Measurements from ENCODE around the gene NEK2.
"Not testable (repeated sequence)": the region's sequence is repeated elsewhere in the genome, so short reads cannot be mapped to it uniquely, and the experiment has no call there.

NEK2 gene

DNA sequence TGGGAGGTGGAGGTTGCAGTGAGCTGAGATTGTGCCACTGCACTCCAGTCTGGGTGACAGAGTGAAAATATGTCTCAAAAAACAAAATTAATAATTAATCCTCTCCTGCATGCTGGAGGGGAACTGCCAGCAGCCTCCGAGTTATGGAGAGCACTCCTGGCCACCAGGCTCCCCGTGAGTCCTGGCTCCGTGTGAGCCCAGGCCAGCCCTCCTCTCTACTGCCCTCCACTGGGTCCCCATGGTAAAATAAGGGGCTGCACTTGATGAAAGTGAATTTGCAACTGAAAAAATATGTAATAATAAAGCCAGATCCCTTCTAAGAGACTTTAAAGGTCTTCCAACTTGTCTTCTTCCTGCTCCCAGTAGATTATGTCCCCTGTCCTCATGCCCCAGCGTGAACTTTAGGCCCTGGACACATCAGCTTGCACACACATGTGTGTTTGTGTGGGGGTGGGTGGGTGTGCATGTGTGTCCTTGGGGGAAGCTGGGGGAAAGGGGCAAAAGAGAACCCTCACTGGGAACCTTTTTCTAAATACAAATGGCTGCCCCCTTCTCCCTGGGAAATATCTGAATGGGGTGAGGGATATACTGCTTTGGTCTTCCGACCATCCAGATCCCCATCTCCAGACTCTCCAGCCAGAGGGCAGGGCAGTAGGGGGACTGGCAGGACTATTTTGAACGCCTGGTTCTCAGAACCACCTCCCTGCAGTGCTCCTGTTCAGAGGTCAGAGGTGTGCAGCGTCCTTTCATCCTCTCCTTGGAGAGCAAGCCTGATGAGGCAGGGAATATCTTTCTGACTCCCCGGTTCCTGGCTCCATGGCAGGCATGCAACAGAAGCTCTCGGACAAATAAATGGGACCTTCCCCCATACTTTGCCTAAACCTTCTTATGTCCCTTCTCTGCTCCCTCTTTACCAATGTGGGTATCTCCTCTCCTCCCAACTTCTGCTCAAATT, 26.2 kb downstream of the NEK2 start:
- no peak for DNase-seq

DNA sequence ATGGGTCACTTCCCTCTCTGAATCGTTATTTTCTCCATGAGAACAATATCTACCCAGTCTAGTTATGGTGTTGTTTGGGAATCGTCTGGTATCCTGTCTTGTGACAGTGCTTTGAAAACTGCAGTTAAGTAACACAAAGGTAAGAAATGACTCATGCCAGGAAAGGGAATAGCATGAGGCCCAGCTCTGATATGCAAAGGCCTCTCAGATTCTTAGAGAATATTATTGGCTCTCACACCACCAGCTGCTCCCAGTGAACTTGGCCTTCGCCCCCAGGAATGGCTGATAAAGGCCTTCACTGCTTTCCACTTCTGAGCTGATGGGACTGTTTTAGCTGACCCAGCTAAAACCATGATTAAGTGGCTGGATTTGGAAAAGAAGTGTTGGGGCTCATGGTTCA, 27.1 kb downstream of the NEK2 start:
- DNase-seq = no peak

DNA sequence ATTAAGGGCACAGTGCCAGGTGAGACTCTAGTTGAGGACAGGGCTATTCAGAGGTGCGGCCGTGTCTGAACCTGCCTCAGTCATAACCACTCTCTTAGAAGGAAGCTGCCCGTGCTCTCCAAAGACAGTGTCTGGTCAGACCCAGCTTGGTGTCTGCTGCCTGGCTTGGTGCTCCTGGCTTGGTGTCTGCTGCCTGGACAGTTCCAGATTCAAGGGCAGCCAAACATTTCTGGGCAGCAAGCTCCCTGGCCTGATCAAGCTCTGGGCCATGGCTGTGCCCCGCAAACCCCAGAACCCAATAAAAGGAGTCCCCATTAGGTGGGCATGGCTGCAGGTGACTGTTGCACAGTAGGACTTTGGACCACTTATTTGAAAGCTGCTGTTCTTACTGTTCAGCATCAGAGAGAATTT, 27.7 kb downstream of the NEK2 start:
- DNase-seq = no peak

DNA sequence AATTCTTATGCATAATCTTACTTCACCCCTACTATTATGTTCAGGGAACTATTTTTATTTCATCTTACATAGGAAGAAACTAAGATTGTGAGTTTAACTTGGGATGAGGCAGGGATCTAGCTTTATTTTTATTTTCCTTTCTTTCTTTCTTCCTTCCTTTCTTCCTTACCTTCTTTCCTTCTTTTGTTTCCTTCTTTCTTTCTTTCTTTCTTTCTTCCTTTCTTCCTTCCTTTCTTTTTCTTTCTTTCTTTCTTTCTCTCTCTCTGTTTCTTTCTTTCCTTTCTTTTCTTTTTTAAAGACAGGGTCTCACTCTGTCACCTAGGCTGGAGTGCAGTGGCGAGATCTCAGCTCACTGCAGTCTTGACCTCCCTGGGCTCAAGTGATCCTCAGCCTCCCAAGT, 28.9 kb downstream of the NEK2 start:
- no peak for DNase-seq

DNA sequence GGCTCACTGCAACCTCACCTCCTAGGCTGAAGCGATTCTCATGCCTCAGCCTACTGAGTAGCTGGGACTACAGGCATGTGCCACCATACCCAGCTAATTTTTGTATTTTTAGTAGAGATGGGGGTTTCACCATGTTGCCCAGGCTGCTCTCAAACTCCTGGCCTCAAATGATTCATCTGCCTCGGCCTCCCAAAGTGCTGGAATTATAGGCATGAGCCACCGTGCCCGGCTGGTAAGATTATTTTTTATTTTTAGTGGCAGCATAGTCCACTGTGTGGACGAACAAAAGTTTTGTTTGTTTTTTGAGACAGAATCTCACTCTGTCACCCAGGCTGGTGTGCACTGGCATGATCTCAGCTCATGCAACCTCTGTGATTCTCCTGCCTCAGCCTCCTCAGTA, 29.8 kb downstream of the NEK2 start:
- DNase-seq = not testable (repeated sequence)

DNA sequence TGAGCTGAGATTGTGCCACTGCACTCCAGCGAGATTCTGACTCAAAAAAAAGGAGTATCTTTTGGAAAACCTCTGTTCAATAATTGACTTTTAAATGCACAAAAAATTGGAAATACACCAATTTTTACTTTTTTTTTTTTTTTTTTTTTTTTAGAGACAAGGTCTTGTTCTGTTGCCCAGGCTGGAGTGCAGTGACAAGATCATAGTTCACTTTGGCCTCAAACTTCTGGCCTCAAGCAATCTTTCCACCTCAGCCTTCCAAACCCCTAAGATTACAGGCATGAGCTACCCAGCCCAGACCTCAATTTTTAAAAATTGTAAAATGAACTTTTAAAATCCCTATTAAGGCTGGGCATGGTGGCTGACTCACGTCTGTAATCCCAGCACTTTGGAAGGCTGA, 30.8 kb downstream of the NEK2 start:
- no peak for DNase-seq

DNA sequence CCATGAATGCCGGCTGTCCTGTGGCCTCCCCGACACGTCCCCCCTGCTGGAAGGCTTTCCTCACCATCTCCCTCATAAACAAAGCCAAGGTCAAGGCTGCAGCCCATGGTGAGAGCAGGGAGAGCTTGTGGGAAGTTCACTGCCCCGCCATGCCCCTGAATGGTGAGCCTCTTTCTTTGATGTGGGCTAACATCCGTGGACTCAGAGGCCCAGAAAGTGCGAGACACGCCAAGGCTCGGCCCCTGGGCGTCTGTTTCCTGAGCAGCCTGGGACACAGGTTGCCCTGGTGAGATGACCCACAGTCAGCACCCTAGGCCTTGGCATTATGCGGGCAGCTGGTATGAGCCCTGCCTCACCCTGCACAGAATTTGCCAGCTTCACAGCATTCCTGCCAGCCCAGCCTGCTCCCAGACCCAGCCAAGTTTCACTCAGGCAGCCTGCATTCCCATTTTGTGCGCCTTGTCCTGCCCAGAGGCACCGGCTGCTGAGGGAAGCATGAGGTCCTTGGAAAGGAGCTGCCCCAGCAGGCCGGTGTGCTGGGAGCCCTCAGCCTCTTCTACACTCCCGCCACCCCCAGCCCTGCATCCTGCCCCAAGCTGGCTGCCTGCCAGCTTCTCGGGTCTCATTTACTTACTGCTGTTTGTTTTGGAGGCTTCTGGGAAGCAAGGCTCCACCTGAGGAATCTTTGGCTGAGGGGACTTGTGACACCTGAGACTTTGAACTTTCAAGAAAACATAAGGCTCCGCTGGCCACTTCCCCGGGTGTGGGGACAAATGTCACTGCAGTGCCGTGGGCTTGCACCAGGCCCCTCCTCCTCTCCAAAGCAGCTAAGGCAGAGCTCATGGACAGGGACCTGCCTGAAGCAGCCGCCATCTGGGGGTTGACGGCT, 31.9 kb downstream of the NEK2 start:
- no peak for DNase-seq

DNA sequence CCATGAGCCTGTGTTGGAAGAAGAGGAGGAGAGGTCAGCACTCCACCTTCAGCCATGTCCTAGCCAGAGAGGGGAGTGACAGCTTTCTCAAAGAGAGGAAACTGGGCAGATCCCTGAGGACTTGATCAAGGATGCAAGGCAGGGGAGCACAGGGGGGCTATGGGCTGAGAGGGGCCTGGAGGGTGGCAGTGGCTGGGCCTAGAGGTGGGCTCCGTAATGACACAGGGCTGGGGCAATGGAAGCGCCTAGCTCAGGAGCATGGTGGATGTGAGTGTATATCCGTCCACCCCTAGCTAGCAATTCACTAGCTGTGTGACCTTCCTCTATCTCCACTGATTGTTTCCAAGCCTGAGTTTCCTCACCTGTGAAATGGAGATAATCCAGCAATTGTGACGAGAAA, 32.6 kb downstream of the NEK2 start:
- no peak for DNase-seq

DNA sequence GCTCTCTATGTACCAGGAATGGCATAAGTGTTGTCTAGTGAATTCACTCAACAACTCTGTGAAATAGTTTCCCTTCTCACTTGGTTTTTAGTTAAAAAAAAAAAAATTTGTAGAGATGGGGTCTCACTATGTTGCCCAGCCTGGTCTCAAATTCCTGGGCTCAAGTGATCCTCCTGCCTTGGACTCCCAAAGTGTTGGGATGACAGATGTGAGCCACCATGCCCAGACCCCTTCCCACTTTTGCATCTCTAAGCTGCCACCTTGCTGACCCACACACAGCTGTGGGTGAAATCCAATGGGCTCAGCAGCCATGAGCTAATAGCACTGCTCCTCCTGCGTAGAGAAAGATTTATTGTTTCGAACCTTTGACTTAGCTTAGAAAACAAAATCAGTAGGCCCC, 33.5 kb downstream of the NEK2 start:
- no peak for DNase-seq

DNA sequence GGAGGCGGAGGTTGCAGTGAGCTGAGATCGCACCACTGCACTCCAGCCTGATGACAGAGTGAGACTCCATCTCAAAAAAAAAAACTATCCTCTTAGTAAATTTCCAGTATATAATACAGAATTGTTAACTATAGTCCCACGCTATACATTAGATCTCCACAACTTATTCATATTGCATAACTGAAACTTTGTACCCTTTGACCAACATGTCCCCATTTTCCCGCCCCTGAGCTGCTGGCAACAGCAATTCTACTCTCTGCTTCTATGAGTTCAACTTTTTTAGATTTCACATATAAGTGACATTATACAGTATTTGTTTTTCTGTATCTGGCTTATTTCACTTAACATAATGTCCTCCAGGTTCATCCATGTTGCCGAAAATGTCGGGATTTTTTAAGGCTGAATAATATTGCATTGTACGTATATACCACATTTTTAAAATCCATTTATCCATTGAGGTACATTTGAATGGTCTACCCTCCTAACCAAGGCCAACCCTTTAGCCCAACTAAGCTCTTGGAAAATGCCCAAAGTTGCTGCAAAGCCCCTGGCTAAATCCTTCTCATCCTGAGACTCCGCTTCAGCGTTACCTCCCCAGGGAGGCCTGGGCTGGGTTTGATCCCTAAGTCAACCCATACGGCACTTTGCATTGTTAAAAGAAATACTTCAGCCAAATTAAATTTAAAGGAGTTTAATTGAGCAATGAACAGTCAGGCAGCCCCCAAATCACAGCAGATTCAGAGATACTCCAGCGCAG, 34.2 kb downstream of the NEK2 start:
- DNase-seq = no peak

DNA sequence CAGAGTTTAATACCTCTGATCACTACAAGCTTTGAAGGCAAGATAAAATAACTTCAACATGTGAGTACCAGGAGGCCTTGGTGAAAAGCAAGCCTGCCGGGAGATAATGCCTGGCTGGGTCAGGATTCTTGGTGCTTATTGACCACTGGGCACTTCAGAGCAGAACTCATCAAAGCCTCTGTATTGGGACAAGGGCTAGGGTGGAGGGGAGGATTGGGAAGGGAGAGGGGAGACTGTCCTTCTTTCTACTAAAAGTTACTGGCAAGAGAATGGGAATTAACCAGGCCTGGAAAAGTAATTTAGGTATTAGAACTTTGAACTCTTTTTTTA, 35.2 kb downstream of the NEK2 start:
- no peak for DNase-seq

DNA sequence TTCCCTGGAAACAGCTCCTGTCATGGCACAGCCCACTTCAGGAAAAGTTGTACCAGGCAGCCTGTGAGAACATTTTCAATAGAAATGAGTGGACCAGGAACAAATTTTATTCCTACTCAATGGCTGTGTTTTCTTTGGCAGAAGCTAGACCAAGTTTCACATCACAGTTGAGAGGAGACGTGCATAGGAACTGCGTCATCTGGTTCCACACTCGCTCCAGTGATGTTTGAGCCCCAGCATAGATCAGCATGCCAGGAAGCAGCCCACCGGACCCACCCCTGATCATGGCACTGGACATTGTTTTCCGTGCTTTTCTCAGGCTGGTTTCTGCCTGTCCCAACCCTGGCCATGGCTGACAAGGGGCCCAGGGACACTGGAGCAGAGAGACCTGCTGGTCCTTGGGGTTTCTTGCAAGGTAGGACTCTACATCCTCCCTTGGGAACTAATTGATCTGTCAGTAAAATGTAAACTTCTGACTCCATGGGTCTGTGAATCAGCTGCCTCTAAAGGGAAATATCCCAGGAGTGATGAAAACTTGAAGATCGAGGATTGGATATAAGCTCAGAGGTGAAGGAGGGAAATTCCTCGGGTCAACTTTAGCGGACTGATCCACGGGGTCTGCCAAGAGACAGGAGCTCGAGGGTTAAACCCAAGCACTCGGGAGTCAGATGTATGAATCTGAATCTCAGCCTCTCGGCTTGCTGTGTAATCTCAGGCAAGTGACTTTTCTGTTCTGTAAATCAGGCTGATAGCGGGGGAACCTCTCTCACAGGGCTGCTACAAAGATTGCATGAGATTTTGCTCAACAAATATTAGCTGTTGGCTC, 35.7 kb downstream of the NEK2 start:
- no peak for DNase-seq

DNA sequence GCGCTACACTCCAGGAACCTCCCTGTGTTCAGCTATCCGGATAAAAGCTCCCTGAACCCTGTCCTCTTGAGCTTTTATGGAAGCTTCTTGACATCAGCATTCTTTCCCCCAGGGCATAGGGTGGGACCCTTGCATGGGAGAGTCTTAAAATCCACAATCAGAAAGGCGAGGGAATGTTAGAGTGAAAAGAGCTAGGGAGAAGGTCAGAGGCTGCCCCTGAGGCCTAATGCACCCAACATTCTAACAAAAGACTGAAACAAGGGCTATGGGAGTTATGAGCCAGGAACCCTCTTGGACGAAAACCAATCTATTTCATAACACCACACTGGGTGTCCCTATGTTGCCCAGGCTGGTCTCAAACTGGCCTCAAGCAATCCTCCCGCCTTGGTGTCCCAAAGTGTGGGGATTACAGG, 36.7 kb downstream of the NEK2 start:
- no peak for DNase-seq

DNA sequence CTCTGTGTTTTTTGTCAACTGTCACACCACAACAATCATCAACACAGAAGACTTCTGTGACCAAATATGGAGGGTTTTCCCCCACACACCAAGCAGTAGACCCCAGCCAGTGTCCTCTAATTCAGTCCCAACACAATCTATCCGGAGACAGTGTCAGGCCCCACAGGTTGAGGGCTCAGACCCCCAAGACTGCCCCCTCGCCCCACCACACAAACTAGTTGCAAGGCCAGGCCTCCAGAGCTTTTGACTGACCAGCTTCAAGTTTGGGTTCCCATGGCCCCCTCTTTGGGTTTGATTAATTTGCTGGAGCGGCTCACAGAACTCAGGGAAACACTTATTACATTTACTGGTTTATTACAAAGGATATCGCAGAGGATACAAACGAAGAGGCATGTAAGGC, 37.2 kb downstream of the NEK2 start:
- DNase-seq = no peak

DNA sequence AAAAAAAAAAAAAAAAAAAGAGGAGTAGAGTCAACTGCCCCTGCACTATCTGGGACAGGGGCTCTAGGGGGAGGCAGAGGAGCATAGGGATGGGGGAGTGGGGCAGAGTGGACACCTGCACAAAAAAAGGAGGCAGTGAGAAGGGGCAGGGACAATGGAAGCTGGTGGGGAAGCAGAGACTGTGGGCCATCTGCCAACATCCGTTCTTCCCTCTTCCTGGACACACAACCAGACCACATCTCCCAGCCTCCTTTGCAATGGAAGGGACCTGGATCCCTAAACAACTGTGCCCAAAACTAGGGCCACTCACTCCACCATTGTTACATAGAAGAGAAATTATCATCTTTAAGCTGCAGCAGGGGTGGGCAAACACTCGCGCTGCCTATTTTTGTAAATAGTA, 38.4 kb downstream of the NEK2 start:
- no peak for DNase-seq

DNA sequence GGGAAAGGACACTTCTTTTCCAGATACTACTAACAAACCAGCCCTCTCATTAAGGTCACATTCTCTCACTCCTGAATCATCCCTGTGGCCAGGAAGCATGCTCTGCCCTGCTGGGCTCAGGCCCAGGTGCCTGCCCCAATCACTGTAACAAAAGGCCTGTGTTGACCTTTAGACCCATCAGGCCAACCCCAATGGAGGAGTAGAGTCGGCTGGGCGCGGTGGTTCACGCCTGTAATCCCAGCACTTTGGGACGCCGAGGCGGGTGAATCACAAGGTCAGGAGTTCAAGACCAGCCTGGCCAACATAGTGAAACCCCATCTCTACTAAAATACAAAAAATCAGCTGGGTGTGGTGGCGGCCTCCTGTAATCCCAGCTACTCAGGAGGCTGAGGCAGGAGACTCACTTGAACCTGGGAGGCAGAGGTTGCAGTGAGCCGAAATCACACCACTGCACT, 38.8 kb downstream of the NEK2 start:
- not testable (repeated sequence) for DNase-seq

DNA sequence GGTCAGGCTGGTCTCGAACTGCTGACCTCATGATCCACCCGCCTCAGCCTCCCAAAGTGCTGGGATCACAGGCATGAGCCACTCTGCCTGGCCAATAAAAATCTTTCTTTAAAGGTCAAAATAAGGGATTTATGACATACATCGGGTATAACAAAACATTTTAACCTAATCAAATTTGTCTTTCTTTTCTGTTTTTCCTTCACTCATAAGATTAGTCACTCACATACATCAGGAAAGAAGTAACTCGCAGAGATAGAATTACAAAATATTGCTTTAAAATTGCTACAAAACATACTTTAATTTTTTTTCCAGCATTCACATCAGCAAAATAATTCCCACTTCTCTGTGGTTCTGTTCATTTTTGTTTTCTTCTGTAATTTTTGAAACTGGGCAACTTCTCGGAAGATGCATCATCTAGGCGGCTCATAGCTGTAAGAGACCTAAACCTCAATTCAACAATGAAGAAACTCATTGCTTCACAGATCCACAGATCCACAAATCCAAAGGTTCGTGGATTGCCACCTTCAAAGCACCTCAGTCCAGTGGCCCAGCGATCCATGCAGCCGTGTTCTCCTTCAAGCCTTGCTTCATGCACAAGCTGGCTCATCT, 39.7 kb downstream of the NEK2 start:
- DNase-seq = no peak

DNA sequence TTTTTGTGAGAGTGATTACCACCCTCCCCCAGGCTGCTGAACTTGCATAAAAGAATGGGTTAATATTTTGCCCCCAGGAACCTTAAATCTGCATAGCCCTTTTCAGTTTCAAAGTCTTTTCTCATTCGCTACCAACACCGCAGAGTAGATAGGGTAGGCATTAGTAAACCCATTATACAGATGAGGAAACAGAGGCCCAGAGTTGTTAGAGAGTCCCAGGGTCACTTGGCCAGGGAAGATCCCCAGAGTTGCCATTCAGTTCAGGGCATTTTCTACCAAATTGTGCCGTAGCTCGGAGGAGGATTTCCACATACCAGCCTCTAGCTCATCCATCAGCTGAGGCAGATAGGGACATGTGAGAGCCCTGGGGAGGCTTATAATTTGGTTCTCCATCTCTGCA, 40.5 kb downstream of the NEK2 start:
- no peak for DNase-seq

DNA sequence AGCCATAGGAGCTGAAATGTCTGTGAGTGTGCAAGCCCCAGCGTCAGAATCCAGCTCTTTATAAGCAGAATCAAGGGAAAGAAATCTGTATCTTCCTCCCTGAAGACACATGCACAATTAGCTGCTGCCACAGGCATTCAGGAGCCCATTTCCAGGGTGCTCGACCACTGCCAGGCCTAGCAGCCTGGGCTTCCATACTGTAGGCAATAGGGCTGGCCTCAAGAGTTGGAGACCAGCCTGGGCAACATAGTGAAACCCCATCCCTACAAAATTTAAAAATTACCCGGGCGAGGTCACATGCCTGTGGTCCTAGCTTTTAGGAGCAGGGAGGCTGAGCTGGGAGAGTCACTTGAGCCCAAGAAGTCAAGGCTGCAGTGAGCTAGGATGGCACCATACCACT, 41.0 kb downstream of the NEK2 start:
- no peak for DNase-seq

DNA sequence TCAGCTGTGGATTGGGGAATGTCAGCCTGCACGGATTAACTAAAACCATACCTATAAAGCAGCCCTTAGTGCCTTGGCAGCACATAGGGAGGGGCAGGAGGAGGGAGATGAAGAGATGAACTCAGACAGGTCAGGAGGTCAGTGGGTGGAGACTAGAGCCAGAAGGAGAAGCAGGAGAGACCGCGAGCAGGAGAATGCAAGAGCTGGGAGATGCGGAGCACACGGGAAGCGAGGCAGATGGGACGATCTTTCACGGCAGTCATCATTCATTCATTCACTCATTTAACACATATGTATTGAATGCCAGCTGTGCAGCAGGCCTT, 41.9 kb downstream of the NEK2 start:
- DNase-seq = no peak

DNA sequence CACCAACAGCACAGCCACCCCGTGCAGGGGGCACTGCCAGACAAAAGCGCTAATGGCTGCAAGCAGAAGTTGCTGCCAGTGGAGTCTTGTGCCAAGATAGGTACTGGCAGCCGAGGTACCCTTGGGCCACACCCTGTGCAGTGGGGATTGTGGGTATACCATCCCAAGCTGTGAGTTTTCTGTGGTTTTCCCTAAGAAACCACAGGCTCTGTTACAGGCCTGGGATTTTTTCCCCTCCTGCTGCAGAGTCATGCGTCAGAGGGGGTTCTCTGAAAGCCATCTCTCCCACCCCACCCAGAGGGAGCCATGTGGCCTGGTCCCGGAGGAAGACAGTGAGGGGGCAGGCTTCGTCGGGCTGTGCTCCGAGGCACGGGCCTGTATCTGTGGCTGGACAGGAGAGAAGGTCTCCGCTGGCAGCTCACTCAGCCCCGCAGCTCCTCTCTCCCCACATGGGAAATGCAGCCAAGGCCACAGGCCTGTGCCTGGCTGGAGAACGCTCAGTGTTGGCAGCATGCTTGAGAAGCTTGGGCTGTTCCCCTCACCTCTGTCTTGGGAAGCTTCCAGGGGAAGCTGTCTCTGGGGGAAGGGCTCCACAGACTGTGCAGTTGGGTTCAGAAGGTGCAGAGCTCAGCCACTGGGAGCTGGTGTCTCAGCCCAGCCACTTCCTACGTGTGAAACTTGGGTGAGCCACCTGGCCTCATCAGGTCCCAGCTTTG, 42.5 kb downstream of the NEK2 start:
- DNase-seq = no peak
